ENCODE results near the gene CUL1.

CUL1 gene

GRCh38 chr7:148738737-148739535, 40.2 kb downstream of the CUL1 start:
- no peak overlapping the region for H3K4me3 ChIP-seq (ENCODE audit: control insufficient read depth, low read depth, low read length)
- DNase-seq (ENCODE audit: low read depth) = no peak
- no peak for TF ChIP-seq CTCF (IDR thresholded peaks at IDR 0.05; ENCODE audit: control insufficient read depth, insufficient read depth, low read depth, low read length, missing control alignments)

- H3K4me3 ChIP-seq (ENCODE audit: control insufficient read depth, low read depth, low read length) = no peak overlapping the region
Measured at GRCh38 chr7:148746135-148746534, 47.4 kb downstream of the CUL1 start.

GRCh38 chr7:148747274-148747673, 48.6 kb downstream of the CUL1 start:
- no peak for DNase-seq (ENCODE audit: low read depth)
- TF ChIP-seq CTCF (IDR thresholded peaks at IDR 0.05; ENCODE audit: control insufficient read depth, insufficient read depth, low read depth, low read length, missing control alignments) = no peak
- H3K4me3 ChIP-seq (ENCODE audit: control insufficient read depth, low read depth, low read length) = no peak overlapping the region

More at GRCh38 chr7:148746135-148746534, 47.4 kb downstream of the CUL1 start:
- DNase-seq (ENCODE audit: low read depth) = no peak
- TF ChIP-seq CTCF (IDR thresholded peaks at IDR 0.05; ENCODE audit: control insufficient read depth, insufficient read depth, low read depth, low read length, missing control alignments) = no peak

GRCh38 chr7:148750442-148751355, 52.0 kb downstream of the CUL1 start:
- DNase-seq (ENCODE audit: low read depth) = no peak
- no peak for TF ChIP-seq CTCF (IDR thresholded peaks at IDR 0.05; ENCODE audit: control insufficient read depth, insufficient read depth, low read depth, low read length, missing control alignments)
- no peak overlapping the region for H3K4me3 ChIP-seq (ENCODE audit: control insufficient read depth, low read depth, low read length)

- DNase-seq (ENCODE audit: low read depth) = no peak
- no peak overlapping the region for H3K4me3 ChIP-seq (ENCODE audit: control insufficient read depth, low read depth, low read length)
- TF ChIP-seq CTCF (IDR thresholded peaks at IDR 0.05; ENCODE audit: control insufficient read depth, insufficient read depth, low read depth, low read length, missing control alignments) = no peak
Measured at GRCh38 chr7:148753224-148753623, 54.5 kb downstream of the CUL1 start.

- no peak for TF ChIP-seq CTCF (IDR thresholded peaks at IDR 0.05; ENCODE audit: control insufficient read depth, insufficient read depth, low read depth, low read length, missing control alignments)
- no peak overlapping the region for H3K4me3 ChIP-seq (ENCODE audit: control insufficient read depth, low read depth, low read length)
- DNase-seq (ENCODE audit: low read depth) = no peak
Measured at GRCh38 chr7:148754912-148755311, 56.2 kb downstream of the CUL1 start.

Data from AG09309 (cell line).